Endothelial cell (in vitro differentiated cells): ENCODE data around the gene AAGAB. TPM values are rescaled to one million over a fixed set of nuclear protein-coding genes. Genes with fewer than 3 reads are reported as not detected.

Source experiments
- DNase-seq: peaks from one replicate; pipeline ENCODE4 v3.0.0; 2021; ENCODE audit warnings: low spot score
- H3K27ac Mint-ChIP-seq: one replicate; pipeline ENCODE4 v1.8.0; 2021; ENCODE audit warnings: mixed read lengths, inconsistent platforms; ENCODE audit not compliant: unreplicated experiment
- H3K27me3 Mint-ChIP-seq: one replicate; pipeline ENCODE4 v1.8.0; 2021; ENCODE audit warnings: mild to moderate bottlenecking, moderate library complexity, mixed read lengths, inconsistent platforms; ENCODE audit not compliant: unreplicated experiment
- H3K36me3 Mint-ChIP-seq: one replicate; pipeline ENCODE4 v1.8.0; 2021; ENCODE audit warnings: mild to moderate bottlenecking, low read depth, mixed read lengths, inconsistent platforms; ENCODE audit not compliant: unreplicated experiment
- H3K4me1 Mint-ChIP-seq: one replicate; pipeline ENCODE4 v1.8.0; 2021; ENCODE audit warnings: mild to moderate bottlenecking, mixed read lengths, inconsistent platforms; ENCODE audit not compliant: unreplicated experiment
- H3K4me3 Mint-ChIP-seq: one replicate; pipeline ENCODE4 v1.8.0; 2021; ENCODE audit warnings: mild to moderate bottlenecking, mixed read lengths, inconsistent platforms; ENCODE audit not compliant: unreplicated experiment
- H3K9me3 Mint-ChIP-seq: one replicate; pipeline ENCODE4 v1.8.0; 2021; ENCODE audit warnings: mixed read lengths, inconsistent platforms; ENCODE audit not compliant: unreplicated experiment
- CTCF ChIP-seq: fragments of 200-600 bp; sonication (generic); IDR thresholded peaks from one replicate; pipeline ENCODE4 v1.5.0; 2021; ENCODE audit warnings: antibody characterized with exemption; ENCODE audit not compliant: unreplicated experiment
- total RNA-seq: library from RNA; stranded (reverse); fragmentation: NEBNext Ultra II Directional; extraction: Animal tissue kit (Norgen Biotek cat#: 25700); gene quantifications from one replicate; pipeline ENCODE4 v1.2.1, GENCODE V29; 2021; ENCODE audit not compliant: unreplicated experiment

AAGAB gene
- total RNA-seq, 1 donor from 2014 or later: 40.6 TPM

- Mint-ChIP-seq H3K27ac (no peak overlapping the region), H3K36me3 (peaks cover 26% of the 10 kb centered on the region), H3K4me1 (peaks cover 21% of the 10 kb centered on the region), H3K4me3 (no peak overlapping the region), H3K27me3 (peaks cover 1% of the 10 kb centered on the region), H3K9me3 (no peaks in the 10 kb centered on the region)
- no peak for DNase-seq
- no peak for TF ChIP-seq CTCF
Measured at GRCh38 chr15:67194171-67195114, 60.0 kb downstream of the AAGAB start.

GRCh38 chr15:67193223-67193990, 61.1 kb downstream of the AAGAB start:
- TF ChIP-seq CTCF: no peak
- no peak overlapping the region for H3K27ac Mint-ChIP-seq
- peaks cover 28% of the 10 kb centered on the region for H3K36me3 Mint-ChIP-seq
- H3K4me3 Mint-ChIP-seq: no peak overlapping the region
- H3K9me3 Mint-ChIP-seq: no peaks in the 10 kb centered on the region
- DNase-seq: no peak
- H3K4me1 Mint-ChIP-seq: peaks cover 14% of the 10 kb centered on the region
- peaks cover 1% of the 10 kb centered on the region for H3K27me3 Mint-ChIP-seq

GRCh38 chr15:67192185-67192820, 62.2 kb downstream of the AAGAB start:
- DNase-seq: no peak
- no peak for TF ChIP-seq CTCF
- H3K36me3 Mint-ChIP-seq: peaks cover 23% of the 10 kb centered on the region
- H3K4me1 Mint-ChIP-seq: peaks cover 8% of the 10 kb centered on the region
- H3K27me3 Mint-ChIP-seq: no peaks in the 10 kb centered on the region
- H3K9me3 Mint-ChIP-seq: no peaks in the 10 kb centered on the region
- H3K27ac Mint-ChIP-seq: no peak overlapping the region
- no peak overlapping the region for H3K4me3 Mint-ChIP-seq

GRCh38 chr15:67190813-67191212, 63.6 kb downstream of the AAGAB start:
- TF ChIP-seq CTCF: no peak
- DNase-seq: no peak
- Mint-ChIP-seq H3K4me1 (peaks cover 8% of the 10 kb centered on the region), H3K9me3 (no peaks in the 10 kb centered on the region), H3K4me3 (no peak overlapping the region), H3K36me3 (peaks cover 12% of the 10 kb centered on the region), H3K27me3 (peaks cover 2% of the 10 kb centered on the region), H3K27ac (no peak overlapping the region)
